SU-DHL-6 (cell line): ENCODE results near the gene ZNF219.

Source experiments
- H2AFZ ChIP-seq: fragments of 200-600 bp; sonication (generic); 2 replicates; pipeline ENCODE4 v1.6.1; 2014; ENCODE audit warnings: low read depth, mild to moderate bottlenecking, moderate library complexity, mixed read lengths, antibody characterized with exemption, low read length; ENCODE audit not compliant: severe bottlenecking
- H3F3A ChIP-seq: fragments of 200-600 bp; shearing (Covaris generic); 2 replicates; pipeline ENCODE4 v1.6.0; 2016; ENCODE audit warnings: antibody characterized with exemption, mild to moderate bottlenecking; ENCODE audit not compliant: insufficient read depth
- H3K27ac ChIP-seq: fragments of 200-600 bp; sonication (generic); 2 replicates; pipeline ENCODE4 v1.5.1; 2016; ENCODE audit warnings: low read depth, mild to moderate bottlenecking, low read length, moderate library complexity, mixed read lengths
- H3K27me3 ChIP-seq: fragments of 200-600 bp; sonication (generic), shearing (Covaris generic); 2 replicates; pipeline ENCODE4 v1.6.0; 2014; ENCODE audit warnings: mild to moderate bottlenecking, low read length
- H3K36me3 ChIP-seq: fragments of 200-600 bp; sonication (generic); 2 replicates; pipeline ENCODE4 v1.6.1; 2014; ENCODE audit warnings: mild to moderate bottlenecking, low read length, mixed read lengths
- H3K4me2 ChIP-seq: fragments of 300-600, 200-600 bp; shearing (Covaris generic), sonication (generic); 2 replicates; pipeline ENCODE4 v1.6.0; 2014; ENCODE audit warnings: low read length, low read depth, mild to moderate bottlenecking; ENCODE audit not compliant: poor library complexity, severe bottlenecking
- H3K4me3 ChIP-seq: fragments of 200-600 bp; sonication (generic); 2 replicates; pipeline ENCODE4 v1.5.1; 2014; ENCODE audit warnings: antibody characterized with exemption, low read length, mild to moderate bottlenecking, mixed read lengths; ENCODE audit not compliant: insufficient read depth, poor library complexity, severe bottlenecking
- H3K79me2 ChIP-seq: fragments of 200-600 bp; sonication (generic); 2 replicates; pipeline ENCODE4 v1.6.1; 2014; ENCODE audit warnings: mild to moderate bottlenecking, low read length, moderate library complexity; ENCODE audit not compliant: insufficient read depth
- H3K9ac ChIP-seq: fragments of 200-600 bp; sonication (generic); 2 replicates; pipeline ENCODE4 v1.7.0; 2014; ENCODE audit warnings: mild to moderate bottlenecking, low read length
- H3K9me2 ChIP-seq: fragments of 200-600 bp; sonication (generic); replicated peaks from 2 replicates; pipeline ENCODE4 v1.6.1; 2014; ENCODE audit warnings: low read length; ENCODE audit not compliant: insufficient read depth
- H3K9me3 ChIP-seq: fragments of 200-600 bp; sonication (generic); 2 replicates; pipeline ENCODE4 v1.6.1; 2014; ENCODE audit warnings: low read length, mixed read lengths; ENCODE audit not compliant: insufficient read depth
- H4K20me1 ChIP-seq: fragments of 200-600 bp; sonication (generic); 2 replicates; pipeline ENCODE4 v1.6.1; 2014; ENCODE audit warnings: low read depth, mild to moderate bottlenecking, antibody characterized with exemption, low read length, moderate library complexity, mixed read lengths
- CTCF ChIP-seq: fragments of 200-600 bp; sonication (generic); IDR thresholded peaks from one replicate; pipeline ENCODE4 v1.5.1; 2017; ENCODE audit warnings: antibody characterized with exemption, mild to moderate bottlenecking, low read length, moderate library complexity; ENCODE audit not compliant: insufficient read depth, poor library complexity, severe bottlenecking
- EZH2phosphoT487 ChIP-seq: fragments of 200-600 bp; sonication (generic), shearing (Covaris generic); conservative IDR thresholded peaks from 2 replicates; pipeline ENCODE4 v1.6.1; 2018; ENCODE audit warnings: mild to moderate bottlenecking, antibody characterized with exemption, low read length, moderate library complexity, mixed read lengths

Gene ZNF219

GRCh38 chr14:21091821-21092272 lies 6.6 kb downstream of the ZNF219 start:
- Histone ChIP-seq H2AFZ (no peak overlapping the region), H3K79me2 (no peaks in the 10 kb centered on the region), H4K20me1 (no peaks in the 10 kb centered on the region), H3F3A (no peaks in the 10 kb centered on the region), H3K36me3 (no peaks in the 10 kb centered on the region), H3K27ac (no peak overlapping the region), H3K4me2 (no peak overlapping the region), H3K4me3 (no peak overlapping the region), H3K27me3 (no peaks in the 10 kb centered on the region), H3K9me3 (no peaks in the 10 kb centered on the region), H3K9ac (no peak overlapping the region), H3K9me2 (no peaks in the 10 kb centered on the region)
- TF ChIP-seq EZH2phosphoT487 (no peak), CTCF (no peak)

- TF ChIP-seq EZH2phosphoT487 (no peak), CTCF (no peak)
- no peak overlapping the region for H3K27ac ChIP-seq
- H3K9me3 ChIP-seq: no peaks in the 10 kb centered on the region
- no peaks in the 10 kb centered on the region for H3K79me2 ChIP-seq
- no peaks in the 10 kb centered on the region for H3K9me2 ChIP-seq
- H3K36me3 ChIP-seq: no peaks in the 10 kb centered on the region
- no peak overlapping the region for H2AFZ ChIP-seq
- H3F3A ChIP-seq: no peaks in the 10 kb centered on the region
- H3K9ac ChIP-seq: no peak overlapping the region
- no peak overlapping the region for H3K4me3 ChIP-seq
- no peaks in the 10 kb centered on the region for H3K27me3 ChIP-seq
- H3K4me2 ChIP-seq: no peak overlapping the region
- H4K20me1 ChIP-seq: no peaks in the 10 kb centered on the region
Observed at GRCh38 chr14:21090940-21091663, 7.4 kb downstream of the ZNF219 start.

- no peaks in the 10 kb centered on the region for H3K27me3 ChIP-seq
- no peak overlapping the region for H2AFZ ChIP-seq
- no peak overlapping the region for H3K4me2 ChIP-seq
- H3K9me3 ChIP-seq: no peaks in the 10 kb centered on the region
- no peak overlapping the region for H3K27ac ChIP-seq
- no peaks in the 10 kb centered on the region for H4K20me1 ChIP-seq
- H3K9ac ChIP-seq: no peak overlapping the region
- H3K9me2 ChIP-seq: no peaks in the 10 kb centered on the region
- no peaks in the 10 kb centered on the region for H3F3A ChIP-seq
- no peak overlapping the region for H3K4me3 ChIP-seq
- H3K79me2 ChIP-seq: no peaks in the 10 kb centered on the region
- H3K36me3 ChIP-seq: no peaks in the 10 kb centered on the region
- TF ChIP-seq EZH2phosphoT487 (no peak), CTCF (peak; percentile 28)
Observed at GRCh38 chr14:21090194-21090939, 8.1 kb downstream of the ZNF219 start.
